ENCODE results near the gene TKT. TPM values are rescaled to one million over a fixed set of nuclear protein-coding genes. Genes with fewer than 3 reads are reported as not detected.

The TKT gene
- total RNA-seq, 1 experiment from 2014 or later, result 650 TPM

DNA sequence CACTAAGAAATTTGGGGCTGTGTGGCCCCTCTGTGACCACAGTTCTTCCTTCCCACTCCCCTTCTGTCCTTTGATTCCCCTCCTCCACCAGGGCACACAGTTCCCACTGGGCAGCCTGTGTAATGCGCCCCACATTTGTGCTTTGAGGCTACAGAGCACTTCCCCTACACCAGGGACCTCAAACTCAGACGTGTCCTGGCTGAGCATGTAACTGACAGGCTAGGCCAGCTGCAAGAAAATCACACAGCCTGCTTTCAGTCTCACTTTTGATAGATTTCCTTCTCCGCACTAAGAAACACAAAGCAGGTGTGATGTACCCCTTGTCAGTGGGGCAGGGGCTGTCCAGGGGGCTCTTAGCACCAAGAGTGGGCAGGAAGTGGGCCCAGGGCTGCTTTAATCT lies 65.2 kb downstream of the TKT start:
- no peak overlapping the region for H3K9ac ChIP-seq (ENCODE audit: extremely low read depth, insufficient read length, low read length)
- no peak overlapping the region for H2AFZ ChIP-seq (ENCODE audit: low read length)
- H3K79me1 ChIP-seq (ENCODE audit: insufficient read depth, low read depth, low read length, poor library complexity, severe bottlenecking), result no peaks in the 10 kb centered on the region
- H3K9me3 ChIP-seq (ENCODE audit: control insufficient read depth, low read depth, low read length), result no peaks in the 10 kb centered on the region
- Mint-ChIP-seq H3K27ac (no peak overlapping the region), H3K4me3 (no peak overlapping the region), H3K36me3 (ENCODE audit: insufficient read depth in 1 of 3, low read depth in 3 of 3) (peaks cover 2 to 24% (median 18%) of the 10 kb centered on the region in 3 experiments; a peak in 6 of 7 replicates), H3K4me1 (peaks cover 9 to 22% of the 10 kb centered on the region in 2 experiments), H3K27me3 (ENCODE audit: low read depth) (peaks cover 4% of the 10 kb centered on the region), H3K9me3 (no peaks in the 10 kb centered on the region)
- H2BK5ac ChIP-seq (ENCODE audit: insufficient read length, low read length), result no peak overlapping the region
- no peak overlapping the region for H4K5ac ChIP-seq (ENCODE audit: insufficient read length, low read depth, low read length)
- H2BK120ac ChIP-seq (ENCODE audit: low read depth, low read length, poor library complexity, severe bottlenecking), result no peak overlapping the region
- no peak overlapping the region for H2AK5ac ChIP-seq (ENCODE audit: insufficient read length, low read length)
- no peak overlapping the region for H3K18ac ChIP-seq (ENCODE audit: insufficient read length, low read depth, low read length)
- no peak overlapping the region for H2BK12ac ChIP-seq (ENCODE audit: insufficient read length, low read depth, low read length)
- WGBS (ENCODE audit: extremely low coverage, insufficient read length, low lambda C conversion rate), result no CpG with 5 or more reads among the region's 3 CpGs
- no peaks in the 10 kb centered on the region for H4K20me1 ChIP-seq (ENCODE audit: control insufficient read depth, insufficient read depth, insufficient read length)
- no peak overlapping the region for H2BK20ac ChIP-seq (ENCODE audit: low read depth, low read length, poor library complexity, severe bottlenecking)
- no peak for TF ChIP-seq CTCF (conservative IDR thresholded peaks at IDR 0.05)
- H3K23ac ChIP-seq (ENCODE audit: insufficient read length, low read depth, low read length), result no peak overlapping the region
- H3K14ac ChIP-seq (ENCODE audit: insufficient read depth, low read length), result no peak overlapping the region
- no peak overlapping the region for H3K4ac ChIP-seq (ENCODE audit: low read depth, low read length)
- H3K56ac ChIP-seq (ENCODE audit: insufficient read length, low read depth, low read length), result no peak overlapping the region
- H3K27me3 ChIP-seq (ENCODE audit: insufficient read depth, low read length), result no peaks in the 10 kb centered on the region
- H3K79me2 ChIP-seq (ENCODE audit: insufficient read depth, low read length), result no peaks in the 10 kb centered on the region
- no peaks in the 10 kb centered on the region for H3K23me2 ChIP-seq (ENCODE audit: insufficient read length, low read depth, low read length, poor library complexity, severe bottlenecking)
- no peak overlapping the region for H4K8ac ChIP-seq (replicated peaks; ENCODE audit: insufficient read length, low read depth, low read length)
- H3K4me1 ChIP-seq (ENCODE audit: insufficient read depth, low read length), result no peaks in the 10 kb centered on the region; the same call in 1 of the 2 replicates
- H2BK15ac ChIP-seq (ENCODE audit: low read depth, low read length), result no peak overlapping the region
- DNase-seq, result no peak
- no peak overlapping the region for H4K91ac ChIP-seq (ENCODE audit: insufficient read length, low read depth, low read length)
- no peak overlapping the region for H3T11ph ChIP-seq (ENCODE audit: low read length)
- H3K27ac ChIP-seq (ENCODE audit: insufficient read length, low read depth, low read length), result no peak overlapping the region
- H3K4me2 ChIP-seq (ENCODE audit: insufficient read depth, insufficient read length, low read length), result no peak overlapping the region
